Mononuclear cell (primary cell): ENCODE data around the gene RIOK1. TPM values are rescaled to one million over a fixed set of nuclear protein-coding genes. Genes with fewer than 3 reads are reported as not detected.
"Not testable (repeated sequence)": the region's sequence is repeated elsewhere in the genome, so short reads cannot be mapped to it uniquely, and the experiment has no call there.

Experiments used
- H3K27me3 ChIP-seq: 2 replicates; pipeline ENCODE4 v1.6.0; 2011; ENCODE audit warnings: low read length, control low read depth; ENCODE audit not compliant: insufficient read depth
- H3K4me1 ChIP-seq: 2 replicates; pipeline ENCODE4 v1.5.1; 2011; ENCODE audit warnings: mild to moderate bottlenecking, low read length, control low read depth; ENCODE audit not compliant: insufficient read depth
- H3K4me3 ChIP-seq: 2 replicates; pipeline ENCODE4 v1.5.1; 2011; ENCODE audit warnings: mild to moderate bottlenecking, low read length, moderate library complexity
- H3K9me3 ChIP-seq: 2 replicates; pipeline ENCODE4 v1.5.1; 2011; ENCODE audit warnings: low read depth, mild to moderate bottlenecking, control low read depth, low read length
- total RNA-seq: library from RNA; depleted of rRNA; stranded (reverse); fragments of >200 nt; gene quantifications from one replicate; pipeline ENCODE4 v1.2.3, GENCODE V29; 2012

RIOK1 gene
- 29.4 TPM for total RNA-seq

DNA sequence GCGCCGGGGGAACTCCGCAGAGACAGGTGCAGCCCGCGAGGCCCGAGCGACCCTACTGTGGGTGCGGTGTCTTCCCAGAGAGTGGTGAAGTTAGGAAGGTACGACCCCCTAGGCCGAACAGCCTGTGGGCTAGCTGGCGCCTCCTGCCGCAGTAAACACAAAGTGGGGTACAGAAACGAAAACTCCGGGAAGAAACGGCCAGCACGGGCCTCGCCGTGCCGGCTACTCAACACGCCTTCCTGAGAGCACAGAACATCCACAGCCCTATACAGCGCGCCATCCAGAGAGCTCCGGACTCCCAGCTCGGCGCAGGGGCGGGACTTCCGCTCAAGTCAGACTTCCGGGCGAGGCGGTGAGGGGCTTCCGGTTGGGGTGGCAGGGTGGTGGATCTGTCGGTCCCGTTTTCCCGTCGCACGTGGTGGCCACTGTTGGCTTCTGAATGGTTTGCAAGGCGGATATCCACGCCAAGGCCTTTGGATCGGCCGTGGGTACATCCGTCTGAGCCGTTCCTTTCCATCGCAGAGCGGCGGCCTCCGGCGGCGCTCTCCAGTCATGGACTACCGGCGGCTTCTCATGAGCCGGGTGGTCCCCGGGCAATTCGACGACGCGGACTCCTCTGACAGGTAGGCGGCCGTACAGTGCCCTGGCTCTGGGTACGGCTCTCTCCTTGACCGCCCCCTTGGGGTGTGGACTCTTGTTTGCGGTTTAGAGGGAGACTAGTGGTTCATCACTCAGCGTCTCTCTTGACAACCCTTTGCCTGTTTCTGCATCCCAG lies at the start of gene RIOK1, which contains the start of gene CAGE1:
TSS of gene RIOK1 (plus strand) at position 358 of the 775 bp plus-strand sequence. CDS start at position 553, 195 bp downstream.
TSS of gene CAGE1 (minus strand) at position 292 of the 775 bp plus-strand sequence. CDS start 2,569 bp downstream, outside the sequence.
- H3K9me3 ChIP-seq = no peaks in the 10 kb centered on the region
- peaks cover 16% of the 10 kb centered on the region for H3K4me1 ChIP-seq
- peak within 1 kb of the TSS; percentile 71 for H3K4me3 ChIP-seq
- no peaks in the 10 kb centered on the region for H3K27me3 ChIP-seq

GRCh38 chr6:7341271-7341670 lies 48.3 kb upstream of the RIOK1 start:
- H3K27me3 ChIP-seq = no peaks in the 10 kb centered on the region
- H3K4me1 ChIP-seq = no peaks in the 10 kb centered on the region
- no peak overlapping the region for H3K4me3 ChIP-seq
- no peaks in the 10 kb centered on the region for H3K9me3 ChIP-seq

DNA sequence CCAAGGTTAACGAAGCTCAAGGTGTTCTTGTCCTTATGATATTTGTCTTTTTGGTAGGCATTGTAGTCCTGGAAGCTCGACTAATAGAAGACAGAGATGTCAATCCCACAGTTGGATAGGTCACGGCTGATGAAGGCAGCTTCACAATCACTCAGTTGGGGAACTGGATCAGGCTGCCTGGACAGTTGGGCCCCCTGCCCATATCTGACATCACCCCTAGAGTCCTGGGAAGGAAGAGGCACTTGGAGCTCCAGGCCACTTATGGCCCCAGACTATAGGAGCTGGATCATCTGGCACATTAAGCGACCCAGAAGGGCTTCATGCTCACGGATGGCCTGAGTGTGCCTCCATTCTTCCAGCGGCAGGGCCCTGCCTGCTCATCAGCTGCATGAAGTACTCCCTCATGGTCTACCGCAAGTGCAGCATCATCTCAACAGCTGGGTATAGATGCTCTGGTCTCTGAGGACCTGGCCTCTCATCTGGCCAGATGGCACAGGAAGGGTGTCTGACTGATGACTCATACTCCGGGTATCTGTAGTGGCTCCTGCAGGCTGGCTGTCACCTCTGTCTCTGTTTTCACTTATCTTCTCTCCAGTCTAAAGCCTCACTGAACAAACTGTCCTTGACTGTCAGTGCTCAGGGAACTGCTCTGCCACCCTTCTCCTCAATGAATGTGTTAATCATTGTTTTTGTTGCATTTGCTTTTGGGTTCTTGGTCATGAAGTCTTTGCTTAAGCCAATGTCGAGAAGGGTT lies 47.4 kb upstream of the RIOK1 start:
- H3K4me1 ChIP-seq = no peaks in the 10 kb centered on the region
- no peaks in the 10 kb centered on the region for H3K9me3 ChIP-seq
- H3K4me3 ChIP-seq = no peak overlapping the region
- no peaks in the 10 kb centered on the region for H3K27me3 ChIP-seq

DNA sequence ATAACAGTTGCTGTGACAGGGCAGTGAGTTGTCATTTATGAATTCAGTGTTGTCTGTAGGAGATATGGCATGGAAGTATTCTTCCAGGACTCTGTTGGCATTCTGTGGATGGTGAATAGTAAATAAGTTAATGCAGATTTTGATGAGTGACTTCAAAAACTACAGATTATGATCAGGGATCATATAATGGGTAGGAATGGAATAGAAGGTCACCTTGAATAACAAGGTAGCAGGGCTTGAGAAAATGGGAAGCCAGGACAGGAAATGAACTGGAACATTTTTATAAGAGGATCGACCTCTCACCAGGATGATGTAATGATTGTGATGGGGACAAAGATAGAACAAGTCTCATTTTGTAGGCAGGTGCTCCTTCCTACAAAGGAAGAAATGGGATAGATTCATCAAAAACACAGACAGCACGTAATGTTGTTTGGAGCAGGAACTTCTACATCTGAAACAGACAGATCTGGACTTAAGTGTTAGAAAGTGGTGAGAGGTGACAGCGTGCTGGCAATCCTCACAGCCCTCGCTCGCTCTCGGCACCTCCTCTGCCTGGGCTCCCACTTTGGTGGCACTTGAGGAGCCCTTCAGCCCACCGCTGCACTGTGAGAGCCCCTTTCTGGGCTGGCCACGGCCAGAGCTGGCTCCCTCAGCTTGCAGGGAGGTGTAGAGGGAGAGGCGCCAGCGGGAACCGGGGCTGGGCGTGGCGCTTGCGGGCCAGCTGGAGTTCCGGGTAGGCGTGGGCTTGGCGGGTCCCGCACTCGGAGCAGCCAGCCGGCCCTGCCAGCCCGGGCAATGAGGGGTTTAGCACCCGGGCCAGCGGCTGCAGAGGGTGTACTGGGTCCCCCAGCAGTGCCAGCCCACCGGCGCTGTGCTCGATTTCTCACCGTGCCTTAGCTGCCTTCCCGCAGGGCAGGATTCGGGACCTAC lies 45.8 kb upstream of the RIOK1 start:
- Histone ChIP-seq H3K4me3 (no peak overlapping the region), H3K4me1 (no peaks in the 10 kb centered on the region)

GRCh38 chr6:7344773-7345450 lies 44.7 kb upstream of the RIOK1 start:
- not testable (repeated sequence) for H3K4me3 ChIP-seq, H3K9me3 ChIP-seq, H3K27me3 ChIP-seq, H3K4me1 ChIP-seq

More for the DNA sequence above, 45.8 kb upstream of the RIOK1 start:
- no peaks in the 10 kb centered on the region for H3K9me3 ChIP-seq
- no peaks in the 10 kb centered on the region for H3K27me3 ChIP-seq

- H3K9me3 ChIP-seq, H3K4me3 ChIP-seq, H3K4me1 ChIP-seq, H3K27me3 ChIP-seq: not testable (repeated sequence)
Measured at GRCh38 chr6:7347551-7347997, 42.0 kb upstream of the RIOK1 start.

- H3K27me3 ChIP-seq, H3K4me1 ChIP-seq, H3K4me3 ChIP-seq, H3K9me3 ChIP-seq: not testable (repeated sequence)
Measured at GRCh38 chr6:7350591-7350990, 39.0 kb upstream of the RIOK1 start.

GRCh38 chr6:7351916-7352315 lies 37.7 kb upstream of the RIOK1 start:
- H3K4me1 ChIP-seq, H3K4me3 ChIP-seq, H3K9me3 ChIP-seq, H3K27me3 ChIP-seq: not testable (repeated sequence)

GRCh38 chr6:7367408-7367807 lies 22.2 kb upstream of the RIOK1 start:
- no peaks in the 10 kb centered on the region for H3K27me3 ChIP-seq
- no peaks in the 10 kb centered on the region for H3K4me1 ChIP-seq
- no peak overlapping the region for H3K4me3 ChIP-seq
- H3K9me3 ChIP-seq = no peaks in the 10 kb centered on the region

GRCh38 chr6:7373739-7374138 lies 15.9 kb upstream of the RIOK1 start:
- Histone ChIP-seq H3K4me1 (peaks cover 7% of the 10 kb centered on the region), H3K9me3 (no peaks in the 10 kb centered on the region), H3K27me3 (no peaks in the 10 kb centered on the region), H3K4me3 (no peak overlapping the region)

- no peak overlapping the region for H3K4me3 ChIP-seq
- peaks cover 7% of the 10 kb centered on the region for H3K4me1 ChIP-seq
- H3K27me3 ChIP-seq = no peaks in the 10 kb centered on the region
- no peaks in the 10 kb centered on the region for H3K9me3 ChIP-seq
Measured at GRCh38 chr6:7377961-7378360, 11.6 kb upstream of the RIOK1 start.

DNA sequence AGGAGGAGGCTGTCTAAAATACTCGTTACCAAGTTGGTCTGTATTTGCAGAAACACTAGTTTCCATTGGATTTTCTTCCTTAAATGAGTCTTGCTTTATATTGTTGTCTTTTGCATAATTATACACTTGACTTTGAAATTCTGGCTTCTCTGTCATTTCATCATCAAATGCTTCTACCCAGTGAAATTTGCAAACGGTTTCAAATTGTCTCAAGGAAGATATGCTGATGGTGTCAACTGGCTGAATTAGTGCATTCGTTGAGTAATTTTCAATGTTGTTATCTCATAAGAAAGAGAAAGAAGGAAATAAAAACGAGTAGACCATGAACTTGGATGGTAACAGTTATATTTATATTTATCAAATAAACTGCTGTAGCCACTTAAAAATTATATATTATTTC lies 10.9 kb upstream of the RIOK1 start:
- Histone ChIP-seq H3K27me3 (no peaks in the 10 kb centered on the region), H3K9me3 (no peaks in the 10 kb centered on the region), H3K4me3 (no peak overlapping the region), H3K4me1 (peaks cover 2% of the 10 kb centered on the region)

DNA sequence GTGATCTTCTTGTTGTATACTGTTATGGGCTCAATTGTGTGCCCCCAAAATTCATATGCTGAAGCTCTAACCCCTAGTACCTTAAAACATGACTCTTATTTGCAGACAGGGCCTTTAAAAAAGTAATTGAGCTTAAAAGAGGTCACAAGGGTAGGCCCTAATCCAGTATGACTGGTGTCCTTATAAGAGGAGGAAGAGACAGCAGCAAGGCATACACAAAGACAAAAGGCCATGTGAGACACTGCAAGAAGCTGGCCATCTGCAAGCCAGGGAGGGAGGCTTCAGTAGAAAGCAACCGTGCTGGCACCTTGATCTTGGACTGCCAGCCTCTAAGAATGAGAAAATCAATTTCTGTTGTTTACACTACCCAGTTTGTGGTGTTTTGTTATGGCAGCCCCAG lies 8.5 kb upstream of the RIOK1 start:
- Histone ChIP-seq H3K9me3 (no peaks in the 10 kb centered on the region), H3K27me3 (no peaks in the 10 kb centered on the region), H3K4me3 (no peak overlapping the region), H3K4me1 (no peaks in the 10 kb centered on the region)

GRCh38 chr6:7389162-7389450 lies 502 bp upstream of the RIOK1 start:
- Histone ChIP-seq H3K27me3 (no peaks in the 10 kb centered on the region), H3K4me3 (peak overlapping the region; percentile 71), H3K4me1 (peaks cover 16% of the 10 kb centered on the region), H3K9me3 (no peaks in the 10 kb centered on the region)
